Natural killer cell (primary cell): Measurements from ENCODE around the gene HHAT. TPM values are rescaled to one million over a fixed set of nuclear protein-coding genes. Genes with fewer than 3 reads are reported as not detected.

Experiments
- ATAC-seq, 3 donors: fragments of 150-1000 bp in 2 of 3; fragments of 200-7000 bp in 1 of 3; cut with Tn5 transposase; 1 replicate in 1 of 3; 2 replicates in 2 of 3; pipeline ENCODE4 v1.10.0; 2021; ENCODE audit warnings: mild to moderate bottlenecking in 2 of 3, moderate library complexity in 2 of 3
- DNase-seq, 2 donors: peaks; one replicate each; pipeline versions ENCODE4 v3.0.0 to v3.0.0-alpha.2; 2013 to 2021; ENCODE audit warnings: mixed read lengths in 1 of 2
- H3K27ac ChIP-seq: one replicate; pipeline ENCODE4 v1.5.1; 2013; ENCODE audit warnings: mild to moderate bottlenecking, low read length
- H3K27me3 ChIP-seq: one replicate; pipeline ENCODE4 v1.6.1; 2013; ENCODE audit warnings: low read length; ENCODE audit not compliant: control insufficient read depth, insufficient read depth
- H3K36me3 ChIP-seq: one replicate; pipeline ENCODE4 v1.6.1; 2013; ENCODE audit warnings: low read length; ENCODE audit not compliant: control insufficient read depth, insufficient read depth
- H3K4me1 ChIP-seq: one replicate; pipeline ENCODE4 v1.6.1; 2013; ENCODE audit warnings: low read length; ENCODE audit not compliant: control insufficient read depth, insufficient read depth
- H3K4me3 ChIP-seq: one replicate; pipeline ENCODE4 v1.5.1; 2013; ENCODE audit warnings: low read length
- H3K9me3 ChIP-seq: one replicate; pipeline ENCODE4 v1.6.1; 2013; ENCODE audit warnings: low read length; ENCODE audit not compliant: control insufficient read depth, insufficient read depth
- H3K27ac Mint-ChIP-seq, 2 donors: one replicate each; pipeline ENCODE4 v1.8.0; 2022; ENCODE audit warnings: mild to moderate bottlenecking in 2 of 2, mixed read lengths in 2 of 2, moderate library complexity in 1 of 2
- H3K27me3 Mint-ChIP-seq, 2 donors: one replicate each; pipeline ENCODE4 v1.8.0; 2022; ENCODE audit warnings: low read depth in 2 of 2, mixed read lengths in 2 of 2
- H3K36me3 Mint-ChIP-seq: one replicate; pipeline ENCODE4 v1.8.0; 2022; ENCODE audit warnings: mixed read lengths
- H3K4me1 Mint-ChIP-seq, 2 donors: one replicate each; pipeline ENCODE4 v1.8.0; 2022; ENCODE audit warnings: mixed read lengths in 2 of 2
- H3K4me3 Mint-ChIP-seq: one replicate; pipeline ENCODE4 v1.8.0; 2022; ENCODE audit warnings: mild to moderate bottlenecking, moderate library complexity, mixed read lengths
- H3K9me3 Mint-ChIP-seq, 2 donors: one replicate each; pipeline ENCODE4 v1.8.0; 2022; ENCODE audit warnings: mixed read lengths in 2 of 2
- WGBS: methylation state at CpG from one replicate; pipeline ENCODE4 v1.1.7; 2013; ENCODE audit warnings: missing lambda C conversion rate; ENCODE audit not compliant: insufficient coverage; 5-methylcytosine and 5-hydroxymethylcytosine counted together
- intact Hi-C: fragments of 100-400 bp; cut with micrococcal nuclease; formaldehyde crosslinking; loops from one replicate; pipeline ENCODE4 v1.14.2; 2022
- total RNA-seq, 4 donors: library from RNA; stranded (reverse); fragments of 120-200 nt in 1 of 4; gene quantifications; one replicate each; pipeline versions ENCODE4 v1.2.3 to v1.2.4, GENCODE V29; 2013 to 2022
- TF ChIP-seq, protein P1 (sequence below): fragments of 200-600 bp; IDR thresholded peaks from one replicate; pipeline ENCODE4 v1.8.0; 2022; ENCODE audit warnings: antibody characterized with exemption

The HHAT gene
- total RNA-seq, 3 donors from 2014 or later (not counting 1 experiment from before 2014, with no cell fraction given), result 0.79 to 1.1 (median 0.82) TPM

DNA sequence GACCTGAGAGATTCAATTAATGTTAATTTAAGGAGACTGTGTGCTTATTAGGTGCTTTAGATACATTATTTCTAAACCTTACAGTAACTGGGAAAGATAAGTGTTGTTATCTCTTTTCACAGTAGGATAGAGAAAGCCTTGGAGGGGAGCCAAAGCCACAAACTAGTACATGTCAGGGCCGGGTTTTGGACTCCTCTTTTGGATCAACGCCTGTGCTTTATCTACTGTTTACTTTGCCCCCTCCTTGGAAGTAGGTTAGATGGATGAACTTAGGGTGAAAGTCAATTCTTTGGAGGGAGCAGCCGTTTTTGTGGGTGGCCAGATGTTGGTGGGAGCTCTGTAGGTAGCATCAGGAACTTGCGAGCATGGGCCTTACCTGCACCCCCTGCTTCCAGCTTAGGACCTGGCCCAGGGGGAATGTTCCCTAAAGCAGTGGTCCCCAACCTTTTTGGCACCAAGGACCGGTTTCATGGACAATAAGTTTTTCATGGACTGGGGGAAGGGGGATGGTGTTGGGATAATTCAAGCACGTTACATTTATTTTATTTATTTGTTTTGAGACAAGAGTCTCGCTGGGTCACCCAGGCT, 1.7 kb downstream of the HHAT start:
- Histone ChIP-seq H3K36me3 (no peaks in the 10 kb centered on the region), H3K4me3 (no peak overlapping the region), H3K4me1 (peaks cover 11% of the 10 kb centered on the region), H3K27ac (no peak overlapping the region), H3K27me3 (no peaks in the 10 kb centered on the region), H3K9me3 (no peaks in the 10 kb centered on the region)
- WGBS, result 68% methylated on average over 7 of the region's 7 CpGs
- peaks cover 7 to 10% of the 10 kb centered on the region in 2 donors for H3K27me3 Mint-ChIP-seq
- peaks cover 0 to under 1% of the 10 kb centered on the region in 2 donors for H3K9me3 Mint-ChIP-seq
- no peaks in the 10 kb centered on the region for H3K36me3 Mint-ChIP-seq
- H3K4me1 Mint-ChIP-seq, result peaks cover 11 to 21% of the 10 kb centered on the region in 2 donors
- peak overlapping the region; percentile 91 for H3K4me3 Mint-ChIP-seq
- no peak for DNase-seq
- TF ChIP-seq, protein P1, sequence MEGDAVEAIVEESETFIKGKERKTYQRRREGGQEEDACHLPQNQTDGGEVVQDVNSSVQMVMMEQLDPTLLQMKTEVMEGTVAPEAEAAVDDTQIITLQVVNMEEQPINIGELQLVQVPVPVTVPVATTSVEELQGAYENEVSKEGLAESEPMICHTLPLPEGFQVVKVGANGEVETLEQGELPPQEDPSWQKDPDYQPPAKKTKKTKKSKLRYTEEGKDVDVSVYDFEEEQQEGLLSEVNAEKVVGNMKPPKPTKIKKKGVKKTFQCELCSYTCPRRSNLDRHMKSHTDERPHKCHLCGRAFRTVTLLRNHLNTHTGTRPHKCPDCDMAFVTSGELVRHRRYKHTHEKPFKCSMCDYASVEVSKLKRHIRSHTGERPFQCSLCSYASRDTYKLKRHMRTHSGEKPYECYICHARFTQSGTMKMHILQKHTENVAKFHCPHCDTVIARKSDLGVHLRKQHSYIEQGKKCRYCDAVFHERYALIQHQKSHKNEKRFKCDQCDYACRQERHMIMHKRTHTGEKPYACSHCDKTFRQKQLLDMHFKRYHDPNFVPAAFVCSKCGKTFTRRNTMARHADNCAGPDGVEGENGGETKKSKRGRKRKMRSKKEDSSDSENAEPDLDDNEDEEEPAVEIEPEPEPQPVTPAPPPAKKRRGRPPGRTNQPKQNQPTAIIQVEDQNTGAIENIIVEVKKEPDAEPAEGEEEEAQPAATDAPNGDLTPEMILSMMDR, result no peak
- no peak overlapping the region for H3K27ac Mint-ChIP-seq
- intact Hi-C loops, result no loop called here
- ATAC-seq, result no peak

- Histone ChIP-seq H3K4me3 (no peak overlapping the region), H3K27me3 (no peaks in the 10 kb centered on the region), H3K9me3 (no peaks in the 10 kb centered on the region), H3K36me3 (no peaks in the 10 kb centered on the region), H3K27ac (peak overlapping the region; percentile 31), H3K4me1 (peaks cover 11% of the 10 kb centered on the region)
- TF ChIP-seq, protein P1, result no peak
- intact Hi-C loops, result no loop called here
- peak in 1 of 2 donors; percentile 71 for DNase-seq
- Mint-ChIP-seq H3K27ac (no peak overlapping the region), H3K27me3 (peaks cover 4 to 6% of the 10 kb centered on the region in 2 donors), H3K9me3 (no peaks in the 10 kb centered on the region), H3K36me3 (no peaks in the 10 kb centered on the region), H3K4me1 (peaks cover 11 to 21% of the 10 kb centered on the region in 2 donors), H3K4me3 (no peak overlapping the region)
- WGBS, result 80% methylated on average over 5 of the region's 7 CpGs
- ATAC-seq, result peak in 1 of 3 donors; percentile 39
Observed at GRCh38 chr1:210332233-210332632, 3.5 kb downstream of the HHAT start.

DNA sequence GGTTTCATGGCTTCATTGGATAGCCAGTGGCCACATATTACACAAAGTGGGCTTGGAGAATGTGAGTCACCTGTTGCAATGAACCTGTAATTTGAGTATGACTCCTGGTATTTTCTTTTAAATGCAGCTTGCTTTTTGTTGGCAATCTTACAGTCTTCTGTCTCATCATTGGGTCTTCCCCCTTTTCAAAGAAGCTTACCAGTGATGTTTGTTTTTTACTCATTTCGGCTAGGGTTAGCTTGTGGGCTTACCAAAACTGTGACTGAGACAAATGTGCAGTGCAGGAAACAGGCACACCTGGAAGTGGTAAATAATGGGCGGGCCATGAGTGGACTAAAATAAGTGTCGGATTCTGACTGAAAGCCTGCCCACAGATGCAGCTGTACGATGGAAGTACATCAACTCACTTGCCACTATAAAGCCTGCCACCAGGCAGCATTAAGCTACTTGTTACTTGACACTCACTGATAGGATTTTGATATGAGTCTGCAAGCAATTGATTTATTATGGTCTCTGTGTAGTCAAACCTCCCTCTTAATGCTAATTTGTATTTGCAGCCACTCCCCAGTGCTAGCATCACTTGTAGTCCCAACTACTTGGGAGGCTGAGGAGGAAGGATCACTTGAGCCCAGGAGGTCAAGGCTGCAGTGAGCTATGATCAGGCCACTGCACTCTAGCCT, 4.2 kb downstream of the HHAT start:
- TF ChIP-seq, protein P1, result no peak
- Histone ChIP-seq H3K4me1 (peaks cover 10% of the 10 kb centered on the region), H3K36me3 (no peaks in the 10 kb centered on the region), H3K27me3 (no peaks in the 10 kb centered on the region), H3K27ac (peak overlapping the region; percentile 31), H3K9me3 (no peaks in the 10 kb centered on the region), H3K4me3 (no peak overlapping the region)
- 2% methylated on average over 4 of the region's 4 CpGs for WGBS
- Mint-ChIP-seq H3K27me3 (peaks cover 4 to 6% of the 10 kb centered on the region in 2 donors), H3K9me3 (no peaks in the 10 kb centered on the region), H3K27ac (no peak overlapping the region), H3K4me3 (no peak overlapping the region), H3K36me3 (no peaks in the 10 kb centered on the region), H3K4me1 (peaks cover 11 to 20% of the 10 kb centered on the region in 2 donors)
- DNase-seq (peak in 1 of 2 donors; percentile 72), ATAC-seq (peak in 1 of 3 donors; percentile 30)
- intact Hi-C loops, result no loop called here
